Fibroblast of lung (primary cell): ENCODE results near the gene HERC3. TPM values are rescaled to one million over a fixed set of nuclear protein-coding genes. Genes with fewer than 3 reads are reported as not detected.

Source experiments
- DNase-seq, 2 donors: peaks; one replicate each; pipeline versions ENCODE4 v3.0.0 to v3.0.0-alpha.2; 2010; ENCODE audit warnings: low read depth in 2 of 2
- H2AFZ ChIP-seq: 2 replicates; pipeline ENCODE4 v1.5.1; 2012; ENCODE audit warnings: low read length, control low read depth, inconsistent platforms
- H3K27ac ChIP-seq: 2 replicates; pipeline ENCODE4 v1.5.1; 2011; ENCODE audit warnings: low read length, control low read depth; ENCODE audit not compliant: insufficient read depth
- H3K27me3 ChIP-seq: 2 replicates; pipeline ENCODE4 v1.5.1; 2011; ENCODE audit warnings: mild to moderate bottlenecking, low read length; ENCODE audit not compliant: control insufficient read depth, insufficient read depth
- H3K36me3 ChIP-seq: 2 replicates; pipeline ENCODE4 v1.5.1; 2011; ENCODE audit warnings: low read length; ENCODE audit not compliant: control insufficient read depth, insufficient read depth
- H3K4me1 ChIP-seq: 2 replicates; pipeline ENCODE4 v1.5.1; 2011; ENCODE audit warnings: low read length; ENCODE audit not compliant: control insufficient read depth, insufficient read depth; ENCODE audit errors: extremely low read depth
- H3K4me2 ChIP-seq: 2 replicates; pipeline ENCODE4 v1.5.1; 2011; ENCODE audit warnings: low read length, control low read depth; ENCODE audit not compliant: insufficient read depth; ENCODE audit errors: extremely low read depth
- H3K4me3 ChIP-seq, 4 experiments: fragments of 200-600 bp in 1 of 4; sonication (generic) in 1 of 4; replicated peaks in 1 of 4; 2 replicates each; pipeline ENCODE4 v1.5.1; 2011 to 2016; ENCODE audit warnings: low read length in 4 of 4, low read depth in 3 of 4, mild to moderate bottlenecking in 3 of 4, control low read depth in 2 of 4, inconsistent platforms in 1 of 4, mixed read lengths in 1 of 4; ENCODE audit not compliant: insufficient read depth in 1 of 4; ENCODE audit errors: control extremely low read depth in 1 of 4
- H3K79me2 ChIP-seq: 2 replicates; pipeline ENCODE4 v1.5.1; 2012; ENCODE audit warnings: mild to moderate bottlenecking, low read length, inconsistent platforms; ENCODE audit not compliant: control insufficient read depth, insufficient read depth
- H3K9ac ChIP-seq: 2 replicates; pipeline ENCODE4 v1.5.1; 2011; ENCODE audit warnings: mild to moderate bottlenecking, low read length, control low read depth; ENCODE audit not compliant: insufficient read depth
- H3K9me3 ChIP-seq: 2 replicates; pipeline ENCODE4 v1.5.1; 2012; ENCODE audit warnings: low read depth, low read length; ENCODE audit not compliant: control insufficient read depth, insufficient read depth
- H4K20me1 ChIP-seq: 2 replicates; pipeline ENCODE4 v1.5.1; 2011; ENCODE audit warnings: low read length; ENCODE audit not compliant: control insufficient read depth, insufficient read depth; ENCODE audit errors: extremely low read depth
- CTCF ChIP-seq, 2 donors: IDR thresholded peaks in 1 of 2; conservative IDR thresholded peaks in 1 of 2; 1 replicate in 1 of 2; 2 replicates in 1 of 2; pipeline ENCODE4 v1.5.1; 2011 to 2012; ENCODE audit warnings: low read length in 2 of 2, control low read depth in 1 of 2, inconsistent platforms in 1 of 2, low read depth in 1 of 2, mild to moderate bottlenecking in 1 of 2
- EZH2 ChIP-seq: IDR thresholded peaks from 2 replicates; pipeline ENCODE4 v1.5.1; 2012; ENCODE audit warnings: low read length, control low read depth, mild to moderate bottlenecking; ENCODE audit errors: missing control alignments
- polyA plus RNA-seq, 2 donors: library from polyadenylated mRNA; depleted of rRNA in 1 of 2; stranded (reverse) in 1 of 2; unstranded in 1 of 2; fragments of >200 nt; gene quantifications; 2 replicates each; pipeline ENCODE4 v1.2.1, GENCODE V29; 2011 to 2012; ENCODE audit warnings: missing spikeins in 1 of 2
- total RNA-seq: library from RNA; depleted of rRNA; stranded (reverse); fragments of >200 nt; gene quantifications from 2 replicates; pipeline ENCODE4 v1.2.1, GENCODE V29; 2014

HERC3 gene
- total and polyA plus RNA-seq, 2 donors (not counting 1 experiment from before 2014, with no cell fraction given) = 24.5 to 27.6 TPM

- H3K4me3 ChIP-seq = no peak overlapping the region
- no peaks in the 10 kb centered on the region for H3K9me3 ChIP-seq
- TF ChIP-seq CTCF (conservative IDR thresholded peaks at IDR 0.05 in 1 of 2, IDR thresholded peaks at IDR 0.05 in 1 of 2; ENCODE audit: low read depth in 1 of 2, low read length in 2 of 2) (no peak), EZH2 (no peak)
- H4K20me1 ChIP-seq = no peaks in the 10 kb centered on the region
- H3K27ac ChIP-seq = no peak overlapping the region
- peak in 1 of 2 donors; percentile 36 for DNase-seq
- H3K79me2 ChIP-seq = no peaks in the 10 kb centered on the region
- peaks cover 11% of the 10 kb centered on the region for H3K36me3 ChIP-seq
- no peak overlapping the region for H3K9ac ChIP-seq
- H2AFZ ChIP-seq = no peak overlapping the region
- H3K27me3 ChIP-seq = no peaks in the 10 kb centered on the region
- H3K4me2 ChIP-seq = no peak overlapping the region
- H3K4me1 ChIP-seq = peaks cover 7% of the 10 kb centered on the region
Measured at GRCh38 chr4:88725986-88726385, 133.7 kb downstream of the HERC3 start.

- Histone ChIP-seq H3K27me3 (no peaks in the 10 kb centered on the region), H3K9me3 (no peaks in the 10 kb centered on the region), H2AFZ (no peak overlapping the region), H3K4me2 (no peak overlapping the region), H3K4me3 (no peak overlapping the region), H3K4me1 (peaks cover 7% of the 10 kb centered on the region), H4K20me1 (no peaks in the 10 kb centered on the region), H3K79me2 (no peaks in the 10 kb centered on the region), H3K27ac (no peak overlapping the region), H3K36me3 (peaks cover 8% of the 10 kb centered on the region), H3K9ac (no peak overlapping the region)
- no peak for DNase-seq
- TF ChIP-seq EZH2 (no peak), CTCF (conservative IDR thresholded peaks at IDR 0.05 in 1 of 2, IDR thresholded peaks at IDR 0.05 in 1 of 2; ENCODE audit: low read depth in 1 of 2, low read length in 2 of 2) (no peak)
Measured at GRCh38 chr4:88728146-88728545, 135.9 kb downstream of the HERC3 start.

GRCh38 chr4:88729146-88729760 lies 137.0 kb downstream of the HERC3 start:
- no peak overlapping the region for H3K4me2 ChIP-seq
- no peak for DNase-seq
- no peak for TF ChIP-seq EZH2

More at GRCh38 chr4:88729146-88729760, 137.0 kb downstream of the HERC3 start:
- no peaks in the 10 kb centered on the region for H3K9me3 ChIP-seq
- no peaks in the 10 kb centered on the region for H4K20me1 ChIP-seq
- no peak overlapping the region for H3K27ac ChIP-seq
- no peak overlapping the region for H3K9ac ChIP-seq
- peaks cover 8% of the 10 kb centered on the region for H3K36me3 ChIP-seq
- H3K27me3 ChIP-seq = no peaks in the 10 kb centered on the region
- H3K4me1 ChIP-seq = peaks cover 7% of the 10 kb centered on the region
- H2AFZ ChIP-seq = no peak overlapping the region
- no peak overlapping the region for H3K4me3 ChIP-seq
- no peaks in the 10 kb centered on the region for H3K79me2 ChIP-seq
